SW480 (cell line): ENCODE results near the gene SYNGR2.
A peak's percentile ranks its signal among the peaks of the same experiment; 100 is the strongest.

ENCODE experiments used
- DNase-seq: peaks from one replicate; pipeline ENCODE4 v3.0.0-alpha.2; 2016; ENCODE audit warnings: low spot score

SYNGR2 gene

DNA sequence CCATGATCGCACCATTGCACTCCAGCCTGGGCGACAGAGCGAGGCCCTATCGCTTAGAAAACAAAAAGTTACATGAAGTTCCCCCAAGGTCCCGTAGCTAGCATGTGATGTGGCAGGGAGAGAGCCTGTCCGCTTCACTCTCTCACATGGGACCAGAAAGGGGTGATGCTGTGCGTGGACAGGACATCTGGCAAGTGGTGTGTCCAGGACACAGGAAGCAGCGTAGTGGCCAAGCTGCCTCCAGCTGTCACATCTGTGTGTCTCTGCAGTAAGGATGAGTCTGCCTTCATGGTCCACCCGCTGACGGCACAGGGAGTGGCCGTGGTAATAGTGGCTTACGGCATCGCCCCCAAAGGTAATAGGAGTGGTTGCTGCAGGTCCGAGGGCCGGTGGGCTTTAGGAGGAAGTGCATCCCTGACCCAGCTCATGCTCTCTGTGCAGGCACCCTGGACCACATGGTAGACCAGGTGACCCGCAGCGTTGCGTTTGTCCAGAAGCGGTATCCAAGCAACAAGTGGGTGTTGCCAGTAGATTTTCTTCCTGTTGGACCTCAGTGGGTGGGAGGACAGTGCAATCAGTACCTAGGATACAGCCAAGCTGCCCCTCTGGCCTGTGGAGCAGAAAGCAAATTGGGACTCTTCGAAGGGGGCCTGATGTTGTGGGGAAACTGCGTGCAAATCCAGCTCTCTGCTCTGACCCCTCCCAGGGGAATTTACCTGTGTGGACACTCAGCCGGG, 36.2 kb downstream of the SYNGR2 start:
- no peak for DNase-seq

DNA sequence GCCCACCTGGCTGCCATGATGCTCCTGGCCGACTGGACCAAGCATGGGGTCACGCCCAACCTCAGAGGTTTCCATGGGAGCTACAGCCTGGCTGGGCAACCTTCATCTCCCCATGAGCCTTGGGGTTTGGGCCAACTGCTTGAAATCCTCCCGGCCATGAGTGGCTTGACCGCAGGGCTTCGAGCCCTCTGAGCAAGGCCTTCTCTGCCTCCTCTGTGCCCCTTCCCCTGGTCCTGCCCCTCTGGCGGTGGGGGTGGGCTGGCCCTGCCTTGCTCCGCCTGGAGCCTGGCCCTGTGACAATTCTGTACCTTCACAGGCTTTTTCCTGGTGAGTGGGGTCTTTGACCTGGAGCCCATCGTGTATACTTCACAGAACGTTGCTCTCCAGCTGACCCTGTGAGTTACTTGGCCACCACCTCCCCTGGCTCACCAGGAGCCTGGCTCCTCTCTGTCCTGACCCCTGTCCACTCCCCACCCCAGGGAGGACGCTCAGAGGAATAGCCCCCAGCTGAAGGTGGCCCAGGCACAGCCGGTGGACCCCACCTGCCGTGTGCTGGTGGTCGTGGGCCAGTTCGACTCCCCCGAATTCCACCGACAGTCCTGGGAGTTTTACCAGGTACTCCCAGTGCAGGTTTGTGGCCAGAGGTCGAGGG, 36.9 kb downstream of the SYNGR2 start:
- no peak for DNase-seq

DNA sequence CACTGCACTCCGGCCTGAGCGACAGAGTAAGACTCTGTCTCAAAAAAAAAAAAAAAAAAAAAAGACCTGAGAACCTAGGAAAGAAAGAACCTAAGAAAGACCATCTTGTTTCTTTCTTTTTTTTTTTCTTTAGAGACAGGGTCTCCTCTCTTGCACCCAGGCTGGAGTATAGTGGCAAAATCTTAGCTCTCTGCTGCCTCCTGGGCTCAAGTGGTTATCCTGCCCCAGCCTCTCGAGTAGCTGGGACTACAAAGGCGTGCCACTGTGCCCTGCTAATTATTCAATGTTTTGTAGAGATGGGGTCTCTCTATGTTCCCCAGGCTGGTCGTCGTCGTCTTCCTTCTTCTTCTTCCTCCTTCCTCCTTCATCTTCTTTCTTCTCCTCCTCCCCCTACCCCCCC, 37.9 kb downstream of the SYNGR2 start:
- no peak for DNase-seq

DNA sequence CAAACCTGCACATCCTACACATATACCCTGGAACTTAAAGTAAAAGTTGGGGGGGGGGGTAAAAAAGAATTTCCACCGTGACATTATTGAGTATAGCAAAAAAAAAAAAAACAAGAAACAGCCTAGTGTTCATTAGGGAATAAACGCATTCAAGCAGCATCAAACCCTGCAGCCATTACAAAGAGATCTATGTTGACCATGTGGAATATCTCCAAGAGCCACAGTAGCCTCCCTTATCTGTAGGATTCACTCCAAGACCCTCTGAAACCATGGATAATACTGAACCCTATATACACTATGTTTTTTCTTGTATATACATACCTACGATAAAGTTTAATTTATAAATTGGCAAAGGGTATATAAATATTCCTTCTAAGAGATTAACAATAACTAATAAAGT, 40.1 kb downstream of the SYNGR2 start:
- DNase-seq = no peak

DNA sequence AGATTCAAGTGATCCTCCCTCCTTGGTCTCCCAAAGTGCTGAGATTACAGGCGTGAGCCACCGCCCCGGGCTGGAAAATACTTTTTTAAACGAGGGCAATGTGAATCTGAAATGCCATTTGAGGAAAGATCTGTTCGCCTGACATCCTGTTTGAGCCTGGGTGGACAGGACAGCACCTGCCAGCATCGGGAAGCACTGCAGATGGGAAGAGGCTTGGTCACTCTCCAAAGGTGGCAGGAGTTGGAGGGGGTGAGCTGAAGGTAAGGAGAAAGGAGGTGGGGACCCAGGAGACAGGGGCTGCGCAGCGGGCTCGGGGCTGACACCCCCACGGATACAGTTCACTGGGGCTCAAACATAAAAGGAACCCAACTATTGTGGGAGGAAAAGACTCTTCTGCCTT, 41.7 kb downstream of the SYNGR2 start:
- DNase-seq = no peak

DNA sequence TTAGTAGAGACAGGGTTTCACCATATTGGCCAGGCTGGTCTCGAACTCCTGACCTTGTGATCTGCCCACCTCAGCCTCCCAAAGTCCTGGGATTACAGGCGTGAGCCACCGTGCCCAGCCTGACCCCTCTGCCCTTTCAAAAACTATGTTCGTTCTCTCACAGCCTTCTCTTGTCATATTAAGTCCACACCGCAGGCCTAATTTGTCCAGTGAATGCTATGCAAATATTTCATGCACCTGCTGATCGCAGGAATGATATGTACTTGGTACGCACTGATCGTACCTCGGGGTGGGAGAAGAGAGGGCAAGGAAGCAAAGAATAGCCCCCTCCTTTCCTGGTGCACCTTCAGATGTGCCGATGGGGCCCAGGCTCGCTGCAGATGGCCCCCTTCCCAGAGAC, 42.7 kb downstream of the SYNGR2 start:
- no peak for DNase-seq

DNA sequence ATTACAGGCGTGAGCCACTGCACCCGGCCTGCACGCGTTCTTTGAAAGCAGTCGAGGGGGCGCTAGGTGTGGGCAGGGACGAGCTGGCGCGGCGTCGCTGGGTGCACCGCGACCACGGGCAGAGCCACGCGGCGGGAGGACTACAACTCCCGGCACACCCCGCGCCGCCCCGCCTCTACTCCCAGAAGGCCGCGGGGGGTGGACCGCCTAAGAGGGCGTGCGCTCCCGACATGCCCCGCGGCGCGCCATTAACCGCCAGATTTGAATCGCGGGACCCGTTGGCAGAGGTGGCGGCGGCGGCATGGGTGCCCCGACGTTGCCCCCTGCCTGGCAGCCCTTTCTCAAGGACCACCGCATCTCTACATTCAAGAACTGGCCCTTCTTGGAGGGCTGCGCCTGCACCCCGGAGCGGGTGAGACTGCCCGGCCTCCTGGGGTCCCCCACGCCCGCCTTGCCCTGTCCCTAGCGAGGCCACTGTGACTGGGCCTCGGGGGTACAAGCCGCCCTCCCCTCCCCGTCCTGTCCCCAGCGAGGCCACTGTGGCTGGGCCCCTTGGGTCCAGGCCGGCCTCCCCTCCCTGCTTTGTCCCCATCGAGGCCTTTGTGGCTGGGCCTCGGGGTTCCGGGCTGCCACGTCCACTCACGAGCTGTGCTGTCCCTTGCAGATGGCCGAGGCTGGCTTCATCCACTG, 45.8 kb downstream of the SYNGR2 start, which contains the start of gene BIRC5:
Gene BIRC5, plus strand, starts transcription at position 238 of the 690 bp plus-strand sequence. Its CDS starts 64 bp downstream, at position 302.
- DNase-seq = peak; percentile 85

DNA sequence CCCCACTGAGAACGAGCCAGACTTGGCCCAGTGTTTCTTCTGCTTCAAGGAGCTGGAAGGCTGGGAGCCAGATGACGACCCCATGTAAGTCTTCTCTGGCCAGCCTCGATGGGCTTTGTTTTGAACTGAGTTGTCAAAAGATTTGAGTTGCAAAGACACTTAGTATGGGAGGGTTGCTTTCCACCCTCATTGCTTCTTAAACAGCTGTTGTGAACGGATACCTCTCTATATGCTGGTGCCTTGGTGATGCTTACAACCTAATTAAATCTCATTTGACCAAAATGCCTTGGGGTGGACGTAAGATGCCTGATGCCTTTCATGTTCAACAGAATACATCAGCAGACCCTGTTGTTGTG, 46.3 kb downstream of the SYNGR2 start:
- DNase-seq = no peak

DNA sequence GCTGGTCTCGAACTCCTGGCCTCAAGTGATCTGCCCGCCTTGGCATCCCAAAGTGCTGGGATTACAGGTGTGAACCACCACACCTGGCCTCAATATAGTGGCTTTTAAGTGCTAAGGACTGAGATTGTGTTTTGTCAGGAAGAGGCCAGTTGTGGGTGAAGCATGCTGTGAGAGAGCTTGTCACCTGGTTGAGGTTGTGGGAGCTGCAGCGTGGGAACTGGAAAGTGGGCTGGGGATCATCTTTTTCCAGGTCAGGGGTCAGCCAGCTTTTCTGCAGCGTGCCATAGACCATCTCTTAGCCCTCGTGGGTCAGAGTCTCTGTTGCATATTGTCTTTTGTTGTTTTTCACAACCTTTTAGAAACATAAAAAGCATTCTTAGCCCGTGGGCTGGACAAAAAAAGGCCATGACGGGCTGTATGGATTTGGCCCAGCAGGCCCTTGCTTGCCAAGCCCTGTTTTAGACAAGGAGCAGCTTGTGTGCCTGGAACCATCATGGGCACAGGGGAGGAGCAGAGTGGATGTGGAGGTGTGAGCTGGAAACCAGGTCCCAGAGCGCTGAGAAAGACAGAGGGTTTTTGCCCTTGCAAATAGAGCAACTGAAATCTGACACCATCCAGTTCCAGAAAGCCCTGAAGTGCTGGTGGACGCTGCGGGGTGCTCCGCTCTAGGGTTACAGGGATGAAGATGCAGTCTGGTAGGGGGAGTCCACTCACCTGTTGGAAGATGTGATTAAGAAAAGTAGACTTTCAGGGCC, 51.2 kb downstream of the SYNGR2 start:
- DNase-seq = no peak
